ENCODE results near the gene CELSR2.

CELSR2 gene

GRCh38 chr1:109269212-109269980 lies 20.1 kb downstream of the CELSR2 start:
- Histone ChIP-seq H3K9me3 (replicated peaks in 1 of 11) (no peaks in the 10 kb centered on the region), H3K4me3 (no peak overlapping the region), H4K20me1 (peaks cover 0 to 6% (median 0%) of the 10 kb centered on the region in 11 experiments; a peak in 2 of 22 replicates), H3K4me2 (no peak overlapping the region), H3K36me3 (peaks cover 0 to 67% (median 17%) of the 10 kb centered on the region in 11 experiments; a peak in 13 of 22 replicates), H3K4me1 (peaks cover 11 to 30% (median 22%) of the 10 kb centered on the region in 10 experiments), H3K9ac (no peak overlapping the region), H3K27me3 (no peaks in the 10 kb centered on the region), H3K27ac (no peak overlapping the region)
- TF ChIP-seq Cebpa-rat (IDR thresholded peaks at IDR 0.05) = no peak

GRCh38 chr1:109269981-109270622 lies 20.8 kb downstream of the CELSR2 start:
- H3K36me3 ChIP-seq = peaks cover 0 to 60% (median 17%) of the 10 kb centered on the region in 11 experiments; a peak in 13 of 22 replicates
- H3K4me1 ChIP-seq = peaks cover 18 to 38% (median 29%) of the 10 kb centered on the region in 10 experiments
- H3K27ac ChIP-seq = no peak overlapping the region
- no peak overlapping the region for H3K4me3 ChIP-seq
- TF ChIP-seq Cebpa-rat (IDR thresholded peaks at IDR 0.05) = no peak
- H3K9me3 ChIP-seq (replicated peaks in 1 of 11) = no peaks in the 10 kb centered on the region
- peaks cover 0 to 6% (median 0%) of the 10 kb centered on the region in 11 experiments; a peak in 2 of 22 replicates for H4K20me1 ChIP-seq
- H3K4me2 ChIP-seq = no peak overlapping the region
- H3K27me3 ChIP-seq = no peaks in the 10 kb centered on the region
- H3K9ac ChIP-seq = no peak overlapping the region

- Histone ChIP-seq H3K9me3 (replicated peaks in 1 of 11) (no peaks in the 10 kb centered on the region), H3K9ac (peak overlapping the region in 1 of 11 experiments; percentile 11; a peak in 1 of 22 replicates), H3K4me3 (no peak overlapping the region), H3K4me2 (no peak overlapping the region), H3K27me3 (no peaks in the 10 kb centered on the region), H3K36me3 (peaks cover 0 to 53% (median 17%) of the 10 kb centered on the region in 11 experiments; a peak in 12 of 22 replicates), H3K27ac (no peak overlapping the region), H4K20me1 (peaks cover 0 to 6% (median 0%) of the 10 kb centered on the region in 11 experiments; a peak in 2 of 22 replicates), H3K4me1 (peaks cover 24 to 44% (median 33%) of the 10 kb centered on the region in 10 experiments)
- TF ChIP-seq Cebpa-rat (IDR thresholded peaks at IDR 0.05) = no peak
Measured at GRCh38 chr1:109270623-109271317, 21.4 kb downstream of the CELSR2 start.

- no peak for TF ChIP-seq Cebpa-rat (IDR thresholded peaks at IDR 0.05)
- Histone ChIP-seq H3K9me3 (replicated peaks in 1 of 11) (no peaks in the 10 kb centered on the region), H3K4me2 (no peak overlapping the region), H3K4me3 (no peak overlapping the region), H3K27me3 (no peaks in the 10 kb centered on the region), H3K36me3 (peaks cover 0 to 48% (median 17%) of the 10 kb centered on the region in 11 experiments; a peak in 11 of 22 replicates), H4K20me1 (peaks cover 0 to 6% (median 0%) of the 10 kb centered on the region in 11 experiments; a peak in 2 of 22 replicates), H3K4me1 (peaks cover 24 to 46% (median 33%) of the 10 kb centered on the region in 10 experiments), H3K9ac (peak overlapping the region in 1 of 11 experiments; percentile 11; a peak in 1 of 22 replicates), H3K27ac (no peak overlapping the region)
Measured at GRCh38 chr1:109271458-109271857, 22.1 kb downstream of the CELSR2 start.

- Histone ChIP-seq H3K27me3 (no peaks in the 10 kb centered on the region), H3K36me3 (peaks cover 0 to 48% (median 17%) of the 10 kb centered on the region in 11 experiments; a peak in 11 of 22 replicates), H4K20me1 (peaks cover 0 to 6% (median 0%) of the 10 kb centered on the region in 11 experiments; a peak in 2 of 22 replicates), H3K4me2 (no peak overlapping the region), H3K9me3 (replicated peaks in 1 of 11) (no peaks in the 10 kb centered on the region), H3K4me3 (no peak overlapping the region), H3K27ac (no peak overlapping the region; a peak in 1 of 22 replicates), H3K4me1 (peaks cover 26 to 41% (median 30%) of the 10 kb centered on the region in 10 experiments), H3K9ac (peak overlapping the region in 4 of 11 experiments; percentile 3 to 38 (median 16); a peak in 2 of 22 replicates)
- no peak for TF ChIP-seq Cebpa-rat (IDR thresholded peaks at IDR 0.05)
Measured at GRCh38 chr1:109272021-109272799, 22.9 kb downstream of the CELSR2 start.

- H3K4me2 ChIP-seq = peak overlapping the region in 1 of 11 experiments; percentile 84; a peak in 1 of 22 replicates
- H3K27me3 ChIP-seq = no peaks in the 10 kb centered on the region
- no peak for TF ChIP-seq Cebpa-rat (IDR thresholded peaks at IDR 0.05)
- no peak overlapping the region for H3K4me3 ChIP-seq
- H3K27ac ChIP-seq = no peak overlapping the region; a peak in 1 of 22 replicates
- H3K9me3 ChIP-seq (replicated peaks in 1 of 11) = no peaks in the 10 kb centered on the region
- H3K4me1 ChIP-seq = peaks cover 19 to 41% (median 28%) of the 10 kb centered on the region in 10 experiments
- peak overlapping the region in 3 of 11 experiments; percentile 3 to 10 (median 3); a peak in 1 of 22 replicates for H3K9ac ChIP-seq
- peaks cover 0 to 2% (median 0%) of the 10 kb centered on the region in 11 experiments; a peak in 2 of 22 replicates for H4K20me1 ChIP-seq
- H3K36me3 ChIP-seq = peaks cover 0 to 51% (median 21%) of the 10 kb centered on the region in 11 experiments; a peak in 14 of 22 replicates
Measured at GRCh38 chr1:109272831-109273547, 23.6 kb downstream of the CELSR2 start.

DNA sequence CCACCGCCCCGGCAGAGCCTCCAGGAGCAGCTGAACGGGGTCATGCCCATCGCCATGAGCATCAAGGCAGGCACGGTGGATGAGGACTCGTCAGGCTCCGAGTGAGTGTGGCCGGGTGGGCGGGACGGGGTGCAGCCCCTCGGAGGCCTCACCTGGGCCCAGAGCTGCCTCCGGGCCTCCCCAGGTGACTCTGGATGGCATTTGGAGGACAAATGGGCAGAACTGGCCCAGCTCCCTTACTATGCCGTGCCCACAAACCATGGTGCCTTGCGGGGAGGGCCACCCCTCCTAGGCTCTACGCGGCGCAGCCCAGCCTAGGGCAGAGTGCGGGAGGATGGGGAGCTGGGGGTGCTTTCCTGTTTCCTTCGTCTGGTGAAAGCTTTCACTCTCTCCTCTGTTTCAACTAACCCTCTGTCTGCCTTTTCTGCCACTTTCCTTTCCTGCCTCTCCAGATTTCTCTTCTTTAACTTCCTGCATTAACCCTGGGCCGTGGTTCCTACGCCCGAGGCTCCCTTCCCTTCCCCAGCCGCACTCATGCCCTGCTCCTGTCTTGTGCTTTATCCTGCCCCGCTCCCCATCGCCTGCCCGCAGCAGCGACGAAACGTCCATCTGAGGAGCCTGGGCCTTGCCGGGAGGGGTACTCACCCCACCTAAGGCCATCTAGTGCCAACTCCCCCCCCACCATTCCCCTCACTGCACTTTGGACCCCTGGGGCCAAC lies 24.4 kb downstream of the CELSR2 start:
- no peaks in the 10 kb centered on the region for H3K9me3 ChIP-seq (replicated peaks in 1 of 11)
- TF ChIP-seq Cebpa-rat (IDR thresholded peaks at IDR 0.05) = no peak
- H3K4me3 ChIP-seq = no peak overlapping the region
- no peaks in the 10 kb centered on the region; a peak in 2 of 22 replicates for H4K20me1 ChIP-seq
- peaks cover 17 to 42% (median 28%) of the 10 kb centered on the region in 10 experiments for H3K4me1 ChIP-seq
- H3K27me3 ChIP-seq = no peaks in the 10 kb centered on the region
- H3K9ac ChIP-seq = peak overlapping the region in 7 of 11 experiments; percentile 25 to 54 (median 48); a peak in 8 of 22 replicates
- peak overlapping the region in 3 of 11 experiments; percentile 26 to 58 (median 35); a peak in 5 of 22 replicates for H3K27ac ChIP-seq
- H3K4me2 ChIP-seq = peak overlapping the region; percentile 60 to 96 (median 82)
- peaks cover 0 to 51% (median 25%) of the 10 kb centered on the region in 11 experiments; a peak in 17 of 22 replicates for H3K36me3 ChIP-seq
